Left ventricle myocardium superior (tissue), 1 donor: Measurements from ENCODE around the gene CAMK2A. TPM values are rescaled to one million over a fixed set of nuclear protein-coding genes. Genes with fewer than 3 reads are reported as not detected.
"Not testable (repeated sequence)": the region's sequence is repeated elsewhere in the genome, so short reads cannot be mapped to it uniquely, and the experiment has no call there.

Source experiments
- ATAC-seq: fragments of 200-7000 bp; cut with Tn5 transposase; one replicate; pipeline ENCODE4 v1.9.1; 2020; ENCODE audit warnings: mild to moderate bottlenecking, moderate library complexity
- DNase-seq: peaks from one replicate; pipeline ENCODE4 v3.0.0-alpha.2; 2020
- intact Hi-C: fragments of 100-400 bp; cut with micrococcal nuclease; formaldehyde crosslinking; loops from one replicate; pipeline ENCODE4 v1.11.0; 2022
- total RNA-seq: library from RNA; stranded (reverse); fragmentation: NEBNext Ultra II Directional; extraction: Animal tissue kit (Norgen Biotek cat#: 25700); gene quantifications from one replicate; pipeline ENCODE4 v1.2.1, GENCODE V29; 2021
- donor health status: DM: no; HTN: yes; CAD: no; lungs with severe emphysema.

The CAMK2A gene
- total RNA-seq, 1 donor from 2014 or later = 16.6 TPM

GRCh38 chr5:150245808-150246207 lies 43.8 kb downstream of the CAMK2A start:
- intact Hi-C loops = no loop called here
- DNase-seq (no peak), ATAC-seq (no peak)

- ATAC-seq (peak; percentile 97), DNase-seq (peak; percentile 82)
- intact Hi-C loops = no loop called here
These were observed 44.3 kb downstream of the CAMK2A start for GRCh38 chr5:150245111-150245789.

- ATAC-seq (peak; percentile 57), DNase-seq (peak; percentile 51)
- intact Hi-C loops = no loop called here
These were observed 45.4 kb downstream of the CAMK2A start for GRCh38 chr5:150244209-150244608.

- ATAC-seq (no peak), DNase-seq (no peak)
- intact Hi-C loops = no loop called here
These were observed 46.0 kb downstream of the CAMK2A start for GRCh38 chr5:150243590-150243989.

GRCh38 chr5:150242251-150242894 lies 47.2 kb downstream of the CAMK2A start:
- no peak for ATAC-seq
- intact Hi-C loops = no loop called here
- no peak for DNase-seq

GRCh38 chr5:150241298-150242160 lies 48.0 kb downstream of the CAMK2A start:
- DNase-seq (no peak), ATAC-seq (no peak)
- intact Hi-C loops = no loop called here

GRCh38 chr5:150239794-150240122 lies 49.8 kb downstream of the CAMK2A start:
- DNase-seq (no peak), ATAC-seq (no peak)
- intact Hi-C loops = no loop called here

GRCh38 chr5:150239099-150239793 lies 50.3 kb downstream of the CAMK2A start:
- intact Hi-C loops = no loop called here
- DNase-seq = no peak

GRCh38 chr5:150238646-150239045 lies 50.9 kb downstream of the CAMK2A start:
- DNase-seq (no peak), ATAC-seq (no peak)
- intact Hi-C loops = no loop called here

More at GRCh38 chr5:150239099-150239793, 50.3 kb downstream of the CAMK2A start:
- ATAC-seq = no peak

GRCh38 chr5:150236981-150237754 lies 52.4 kb downstream of the CAMK2A start:
- ATAC-seq (no peak), DNase-seq (no peak)
- intact Hi-C loops = no loop called here

GRCh38 chr5:150236313-150236712 lies 53.3 kb downstream of the CAMK2A start:
- ATAC-seq = no peak

GRCh38 chr5:150235500-150235854 lies 54.1 kb downstream of the CAMK2A start:
- ATAC-seq = no peak
- intact Hi-C loops = no loop called here
- no peak for DNase-seq

More at GRCh38 chr5:150236313-150236712, 53.3 kb downstream of the CAMK2A start:
- no peak for DNase-seq
- intact Hi-C loops = no loop called here

- peak; percentile 52 for ATAC-seq
- DNase-seq = no peak
These were observed 54.7 kb downstream of the CAMK2A start for GRCh38 chr5:150234576-150235499.

GRCh38 chr5:150233706-150234105 lies 55.9 kb downstream of the CAMK2A start:
- ATAC-seq, DNase-seq, intact Hi-C loops: not testable (repeated sequence)

More at GRCh38 chr5:150234576-150235499, 54.7 kb downstream of the CAMK2A start:
- intact Hi-C loops = no loop called here

GRCh38 chr5:150230842-150231241 lies 58.7 kb downstream of the CAMK2A start:
- ATAC-seq (no peak), DNase-seq (no peak)
- intact Hi-C loops = no loop called here

GRCh38 chr5:150229571-150229970 lies 60.0 kb downstream of the CAMK2A start:
- ATAC-seq (no peak), DNase-seq (no peak)
- intact Hi-C loops = no loop called here

- intact Hi-C loops = no loop called here
- DNase-seq = no peak
- no peak for ATAC-seq
These were observed 61.8 kb downstream of the CAMK2A start for GRCh38 chr5:150227606-150228273.
